SK-N-SH (cell line): Measurements from ENCODE around the gene MOB2.

Experiments used
- EP300 ChIP-seq, 2 experiments: IDR thresholded peaks; 2 replicates each; pipeline versions ENCODE4 v1.4.0 to v1.6.1; 2012; ENCODE audit warnings: borderline replicate concordance in 1 of 2, low read depth in 1 of 2, low read length in 1 of 2
- EZH2phosphoT487 ChIP-seq: fragments of 200-600 bp; sonication (generic); IDR thresholded peaks from 2 replicates; pipeline ENCODE4 v1.6.1; 2017; ENCODE audit warnings: low read depth, mixed run types, mild to moderate bottlenecking, antibody characterized with exemption, moderate library complexity, borderline replicate concordance
- GABPA ChIP-seq: IDR thresholded peaks from 2 replicates; pipeline ENCODE4 v1.4.0; 2012; ENCODE audit warnings: low read depth, mild to moderate bottlenecking
- MXI1 ChIP-seq: IDR thresholded peaks from 2 replicates; pipeline ENCODE4 v1.6.1; 2012; ENCODE audit warnings: mild to moderate bottlenecking, low read depth, low read length, improper control_type of control experiment
- NRF1 ChIP-seq: IDR thresholded peaks from 2 replicates; pipeline ENCODE4 v1.6.1; 2012; ENCODE audit warnings: low read depth, mild to moderate bottlenecking, low read length
- POLR2AphosphoS5 ChIP-seq: IDR thresholded peaks from 2 replicates; pipeline ENCODE4 v1.6.1; 2012; ENCODE audit warnings: low read depth, low read length
- RAD21 ChIP-seq: IDR thresholded peaks from 2 replicates; pipeline ENCODE4 v1.6.1; 2012; ENCODE audit warnings: mild to moderate bottlenecking, low read length
- RCOR1 ChIP-seq: fragments of 150-350 bp; IDR thresholded peaks from 2 replicates; pipeline ENCODE4 v1.6.1; 2017; ENCODE audit warnings: antibody characterized with exemption, low read length
- SIN3A ChIP-seq: IDR thresholded peaks from 2 replicates; pipeline ENCODE4 v1.6.1; 2012; ENCODE audit warnings: low read depth, mild to moderate bottlenecking, low read length, moderate library complexity, borderline replicate concordance
- TF ChIP-seq, protein P1 (sequence below): fragments of 200-600 bp; sonication (generic); IDR thresholded peaks from 2 replicates; pipeline ENCODE4 v1.6.1; 2017; ENCODE audit warnings: antibody characterized with exemption, mild to moderate bottlenecking, moderate library complexity
- TF ChIP-seq, protein P2 (sequence below): IDR thresholded peaks from 2 replicates; pipeline ENCODE4 v1.6.1; 2012; ENCODE audit warnings: mild to moderate bottlenecking, low read depth, low read length, moderate library complexity
- TF ChIP-seq, protein P3 (sequence below): IDR thresholded peaks from 2 replicates; pipeline ENCODE4 v1.4.0; 2012; ENCODE audit warnings: low read depth

DNA sequence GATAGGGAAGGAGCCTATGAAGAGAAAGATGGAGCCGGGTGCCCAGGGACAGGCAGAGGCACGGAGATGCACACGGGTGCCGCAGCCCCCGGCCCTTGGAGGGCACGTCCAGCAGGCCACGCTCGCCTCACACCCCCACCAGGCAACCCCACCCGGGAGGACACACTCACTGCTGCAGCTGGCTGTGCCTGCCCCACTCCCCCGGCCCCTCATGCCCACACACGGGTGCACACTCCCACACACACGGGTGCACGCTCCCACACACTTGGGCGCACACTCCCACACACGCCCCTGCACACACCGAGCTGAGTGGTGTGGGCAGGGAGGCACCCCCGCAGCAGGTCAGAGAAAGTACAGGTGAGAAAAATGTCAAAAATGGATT is 1.1 kb downstream of the MOB2 start:
- TF ChIP-seq, protein P1, sequence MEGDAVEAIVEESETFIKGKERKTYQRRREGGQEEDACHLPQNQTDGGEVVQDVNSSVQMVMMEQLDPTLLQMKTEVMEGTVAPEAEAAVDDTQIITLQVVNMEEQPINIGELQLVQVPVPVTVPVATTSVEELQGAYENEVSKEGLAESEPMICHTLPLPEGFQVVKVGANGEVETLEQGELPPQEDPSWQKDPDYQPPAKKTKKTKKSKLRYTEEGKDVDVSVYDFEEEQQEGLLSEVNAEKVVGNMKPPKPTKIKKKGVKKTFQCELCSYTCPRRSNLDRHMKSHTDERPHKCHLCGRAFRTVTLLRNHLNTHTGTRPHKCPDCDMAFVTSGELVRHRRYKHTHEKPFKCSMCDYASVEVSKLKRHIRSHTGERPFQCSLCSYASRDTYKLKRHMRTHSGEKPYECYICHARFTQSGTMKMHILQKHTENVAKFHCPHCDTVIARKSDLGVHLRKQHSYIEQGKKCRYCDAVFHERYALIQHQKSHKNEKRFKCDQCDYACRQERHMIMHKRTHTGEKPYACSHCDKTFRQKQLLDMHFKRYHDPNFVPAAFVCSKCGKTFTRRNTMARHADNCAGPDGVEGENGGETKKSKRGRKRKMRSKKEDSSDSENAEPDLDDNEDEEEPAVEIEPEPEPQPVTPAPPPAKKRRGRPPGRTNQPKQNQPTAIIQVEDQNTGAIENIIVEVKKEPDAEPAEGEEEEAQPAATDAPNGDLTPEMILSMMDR, result no peak
- TF ChIP-seq, protein P2, sequence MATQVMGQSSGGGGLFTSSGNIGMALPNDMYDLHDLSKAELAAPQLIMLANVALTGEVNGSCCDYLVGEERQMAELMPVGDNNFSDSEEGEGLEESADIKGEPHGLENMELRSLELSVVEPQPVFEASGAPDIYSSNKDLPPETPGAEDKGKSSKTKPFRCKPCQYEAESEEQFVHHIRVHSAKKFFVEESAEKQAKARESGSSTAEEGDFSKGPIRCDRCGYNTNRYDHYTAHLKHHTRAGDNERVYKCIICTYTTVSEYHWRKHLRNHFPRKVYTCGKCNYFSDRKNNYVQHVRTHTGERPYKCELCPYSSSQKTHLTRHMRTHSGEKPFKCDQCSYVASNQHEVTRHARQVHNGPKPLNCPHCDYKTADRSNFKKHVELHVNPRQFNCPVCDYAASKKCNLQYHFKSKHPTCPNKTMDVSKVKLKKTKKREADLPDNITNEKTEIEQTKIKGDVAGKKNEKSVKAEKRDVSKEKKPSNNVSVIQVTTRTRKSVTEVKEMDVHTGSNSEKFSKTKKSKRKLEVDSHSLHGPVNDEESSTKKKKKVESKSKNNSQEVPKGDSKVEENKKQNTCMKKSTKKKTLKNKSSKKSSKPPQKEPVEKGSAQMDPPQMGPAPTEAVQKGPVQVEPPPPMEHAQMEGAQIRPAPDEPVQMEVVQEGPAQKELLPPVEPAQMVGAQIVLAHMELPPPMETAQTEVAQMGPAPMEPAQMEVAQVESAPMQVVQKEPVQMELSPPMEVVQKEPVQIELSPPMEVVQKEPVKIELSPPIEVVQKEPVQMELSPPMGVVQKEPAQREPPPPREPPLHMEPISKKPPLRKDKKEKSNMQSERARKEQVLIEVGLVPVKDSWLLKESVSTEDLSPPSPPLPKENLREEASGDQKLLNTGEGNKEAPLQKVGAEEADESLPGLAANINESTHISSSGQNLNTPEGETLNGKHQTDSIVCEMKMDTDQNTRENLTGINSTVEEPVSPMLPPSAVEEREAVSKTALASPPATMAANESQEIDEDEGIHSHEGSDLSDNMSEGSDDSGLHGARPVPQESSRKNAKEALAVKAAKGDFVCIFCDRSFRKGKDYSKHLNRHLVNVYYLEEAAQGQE, result no peak
- TF ChIP-seq SIN3A, result no peak
- no peak for TF ChIP-seq RCOR1
- no peak for TF ChIP-seq RAD21
- TF ChIP-seq MXI1, result no peak
- no peak for TF ChIP-seq POLR2AphosphoS5
- TF ChIP-seq EZH2phosphoT487, result no peak
- TF ChIP-seq GABPA, result no peak
- TF ChIP-seq NRF1, result no peak
- TF ChIP-seq EP300 (IDR thresholded peaks at IDR 0.05; ENCODE audit: borderline replicate concordance in 1 of 2, low read depth in 1 of 2, low read length in 1 of 2), result no peak
- TF ChIP-seq, protein P3, sequence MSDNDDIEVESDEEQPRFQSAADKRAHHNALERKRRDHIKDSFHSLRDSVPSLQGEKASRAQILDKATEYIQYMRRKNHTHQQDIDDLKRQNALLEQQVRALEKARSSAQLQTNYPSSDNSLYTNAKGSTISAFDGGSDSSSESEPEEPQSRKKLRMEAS, result no peak
